22Rv1 (cell line): Measurements from ENCODE around the gene RNASE7.

Experiments used
- CTCF ChIP-seq: fragments of 450-650 bp; IDR thresholded peaks from 2 replicates; pipeline ENCODE4 v1.5.1; 2017; ENCODE audit warnings: mild to moderate bottlenecking
- ZFX ChIP-seq: fragments of 450-650 bp; IDR thresholded peaks from 2 replicates; pipeline ENCODE4 v1.6.1; 2017; ENCODE audit warnings: antibody characterized with exemption, borderline replicate concordance

GRCh38 chr14:21017528-21018245 is 24.5 kb upstream of the RNASE7 start:
- TF ChIP-seq CTCF (no peak), ZFX (no peak)
